ENCODE measurements around the gene GPA33. TPM values are rescaled to one million over a fixed set of nuclear protein-coding genes. Genes with fewer than 3 reads are reported as not detected.

Gene GPA33
- total and polyA plus RNA-seq, 9 of the 15 experiments (the other 6 are each of a cell fraction or from before 2014, with no cell fraction given), result 0.13 TPM; not detected in 8

DNA sequence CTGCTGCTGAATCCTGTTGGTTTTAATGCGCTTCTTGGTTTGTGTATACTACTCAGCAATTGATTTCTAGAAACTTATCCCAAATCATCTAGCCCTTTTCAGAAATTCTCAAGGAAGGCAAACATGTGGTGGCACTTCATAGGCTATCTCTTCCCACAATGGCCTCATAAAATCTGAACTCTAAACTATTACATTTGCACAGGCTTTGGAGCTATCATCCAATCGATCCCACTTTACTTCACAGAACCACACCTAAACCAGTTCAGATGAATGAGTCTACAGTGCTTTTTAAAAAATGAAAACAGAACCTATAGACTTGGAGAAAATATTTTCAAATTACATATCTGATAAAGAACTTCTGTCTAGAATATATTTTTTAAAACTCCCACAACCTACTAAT is 10.6 kb upstream of the GPA33 start:
- ATAC-seq (no peak), DNase-seq (ENCODE audit: extremely low read depth in 1 of 4, low spot score in 3 of 4) (no peak), FAIRE-seq (no peak)
- ChIA-PET CTCF (ENCODE audit: low intra/inter-chr PET ratio) (no interaction called here), POLR2A (no interaction called here)
- no peak overlapping the region for H3K27ac ChIP-seq (ENCODE audit: extremely low read depth, low read depth, low read length)
- H3K9me3 ChIP-seq (replicated peaks; ENCODE audit: control insufficient read depth, insufficient read depth, low read depth, low read length), result no peaks in the 10 kb centered on the region
- H3K4me3 ChIP-seq, result no peak overlapping the region
- BruUV-seq (replicated peaks), result no TSS peak
- no peaks in the 10 kb centered on the region for H3K36me3 ChIP-seq (ENCODE audit: control insufficient read depth, insufficient read depth, low read length)
- H3K4me1 ChIP-seq (replicated peaks in 1 of 2; ENCODE audit: control insufficient read depth in 2 of 2, insufficient read depth in 2 of 2, low read length in 2 of 2), result no peaks in the 10 kb centered on the region
- no peaks in the 10 kb centered on the region for H3K9me1 ChIP-seq (ENCODE audit: control insufficient read depth, insufficient read depth, low read length)
- H3K4me2 ChIP-seq (ENCODE audit: insufficient read depth, low read length), result no peak overlapping the region
- TF ChIP-seq NR3C1 (CRISPR knock-in tag; IDR thresholded peaks at IDR 0.05) (no peak), STAG1 (CRISPR knock-in tag; IDR thresholded peaks at IDR 0.05; ENCODE audit: borderline replicate concordance) (no peak), FOXA3 (CRISPR knock-in tag; conservative IDR thresholded peaks at IDR 0.05 in 1 of 2, IDR thresholded peaks at IDR 0.05 in 1 of 2) (no peak), CBX3 (IDR thresholded peaks at IDR 0.05; ENCODE audit: borderline replicate concordance in 1 of 2, low read length in 2 of 2) (no peak), SAFB (IDR thresholded peaks at IDR 0.05; ENCODE audit: borderline replicate concordance, low read depth, low read length) (no peak)
- TF ChIP-seq, protein P1, sequence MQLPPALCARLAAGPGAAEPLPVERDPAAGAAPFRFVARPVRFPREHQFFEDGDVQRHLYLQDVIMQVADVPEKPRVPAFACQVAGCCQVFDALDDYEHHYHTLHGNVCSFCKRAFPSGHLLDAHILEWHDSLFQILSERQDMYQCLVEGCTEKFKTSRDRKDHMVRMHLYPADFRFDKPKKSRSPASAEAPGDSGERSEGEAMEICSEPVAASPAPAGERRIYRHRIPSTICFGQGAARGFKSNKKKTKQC (CRISPR knock-in tag; IDR thresholded peaks at IDR 0.05), result no peak
- TF ChIP-seq, protein P2, sequence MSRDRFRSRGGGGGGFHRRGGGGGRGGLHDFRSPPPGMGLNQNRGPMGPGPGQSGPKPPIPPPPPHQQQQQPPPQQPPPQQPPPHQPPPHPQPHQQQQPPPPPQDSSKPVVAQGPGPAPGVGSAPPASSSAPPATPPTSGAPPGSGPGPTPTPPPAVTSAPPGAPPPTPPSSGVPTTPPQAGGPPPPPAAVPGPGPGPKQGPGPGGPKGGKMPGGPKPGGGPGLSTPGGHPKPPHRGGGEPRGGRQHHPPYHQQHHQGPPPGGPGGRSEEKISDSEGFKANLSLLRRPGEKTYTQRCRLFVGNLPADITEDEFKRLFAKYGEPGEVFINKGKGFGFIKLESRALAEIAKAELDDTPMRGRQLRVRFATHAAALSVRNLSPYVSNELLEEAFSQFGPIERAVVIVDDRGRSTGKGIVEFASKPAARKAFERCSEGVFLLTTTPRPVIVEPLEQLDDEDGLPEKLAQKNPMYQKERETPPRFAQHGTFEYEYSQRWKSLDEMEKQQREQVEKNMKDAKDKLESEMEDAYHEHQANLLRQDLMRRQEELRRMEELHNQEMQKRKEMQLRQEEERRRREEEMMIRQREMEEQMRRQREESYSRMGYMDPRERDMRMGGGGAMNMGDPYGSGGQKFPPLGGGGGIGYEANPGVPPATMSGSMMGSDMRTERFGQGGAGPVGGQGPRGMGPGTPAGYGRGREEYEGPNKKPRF (IDR thresholded peaks at IDR 0.05; ENCODE audit: low read depth, low read length), result no peak
- TF ChIP-seq, protein P3, sequence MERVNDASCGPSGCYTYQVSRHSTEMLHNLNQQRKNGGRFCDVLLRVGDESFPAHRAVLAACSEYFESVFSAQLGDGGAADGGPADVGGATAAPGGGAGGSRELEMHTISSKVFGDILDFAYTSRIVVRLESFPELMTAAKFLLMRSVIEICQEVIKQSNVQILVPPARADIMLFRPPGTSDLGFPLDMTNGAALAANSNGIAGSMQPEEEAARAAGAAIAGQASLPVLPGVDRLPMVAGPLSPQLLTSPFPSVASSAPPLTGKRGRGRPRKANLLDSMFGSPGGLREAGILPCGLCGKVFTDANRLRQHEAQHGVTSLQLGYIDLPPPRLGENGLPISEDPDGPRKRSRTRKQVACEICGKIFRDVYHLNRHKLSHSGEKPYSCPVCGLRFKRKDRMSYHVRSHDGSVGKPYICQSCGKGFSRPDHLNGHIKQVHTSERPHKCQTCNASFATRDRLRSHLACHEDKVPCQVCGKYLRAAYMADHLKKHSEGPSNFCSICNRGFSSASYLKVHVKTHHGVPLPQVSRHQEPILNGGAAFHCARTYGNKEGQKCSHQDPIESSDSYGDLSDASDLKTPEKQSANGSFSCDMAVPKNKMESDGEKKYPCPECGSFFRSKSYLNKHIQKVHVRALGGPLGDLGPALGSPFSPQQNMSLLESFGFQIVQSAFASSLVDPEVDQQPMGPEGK (CRISPR knock-in tag; IDR thresholded peaks at IDR 0.05; ENCODE audit: borderline replicate concordance), result no peak
- no peak overlapping the region for H2AFZ ChIP-seq (ENCODE audit: low read depth, low read length)
- peaks cover 16 to 25% of the 10 kb centered on the region in 2 experiments for H3K27me3 ChIP-seq (ENCODE audit: control insufficient read depth in 2 of 2, insufficient read depth in 2 of 2, low read length in 2 of 2)
- in situ Hi-C loops (cut with MboI), result no loop called here
- no peaks in the 10 kb centered on the region for H4K20me1 ChIP-seq (replicated peaks; ENCODE audit: control insufficient read depth, insufficient read depth, low read length)
- WGBS (ENCODE audit: insufficient coverage, low coverage, missing lambda C conversion rate), result 0% methylated on average over 2 of the region's 2 CpGs
- no peaks in the 10 kb centered on the region for H3K79me2 ChIP-seq (ENCODE audit: control insufficient read depth, insufficient read depth, low read length)
- no peak overlapping the region for H3K9ac ChIP-seq (ENCODE audit: insufficient read depth in 1 of 2, low read depth in 2 of 2, low read length in 2 of 2)
- intact Hi-C loops (cut with micrococcal nuclease), result no loop called here
